T1000 (cell line): Measurements from ENCODE around the gene NR1H3.

Experiments
- DNase-seq: peaks from one replicate; lab custom pipeline; 2025; ENCODE audit warnings: mixed read lengths; lab: John Stamatoyannopoulos, UW

Gene NR1H3

GRCh38 chr11:47244448-47245350, 13.1 kb upstream of the NR1H3 start:
- DNase-seq, result no peak

- DNase-seq, result no peak
Observed at GRCh38 chr11:47245611-47246357, 12.0 kb upstream of the NR1H3 start.

- DNase-seq, result no peak
Observed at GRCh38 chr11:47247502-47247901, 10.3 kb upstream of the NR1H3 start.

- no peak for DNase-seq
Observed at GRCh38 chr11:47248304-47248663, 9.5 kb upstream of the NR1H3 start.

- peak; percentile 70 for DNase-seq
Observed at GRCh38 chr11:47248664-47249377, 9.0 kb upstream of the NR1H3 start, which contains the start of gene ACP2. ACP2 (minus strand) TSS chr11:47248814; CDS start chr11:47248789, 25 bp downstream.

- no peak for DNase-seq
Observed at GRCh38 chr11:47249378-47249715, 8.4 kb upstream of the NR1H3 start.

- DNase-seq, result no peak
Observed at GRCh38 chr11:47251751-47252150, 6.0 kb upstream of the NR1H3 start.

GRCh38 chr11:47253660-47254059, 4.1 kb upstream of the NR1H3 start:
- no peak for DNase-seq

- no peak for DNase-seq
Observed at GRCh38 chr11:47254386-47254785, 3.4 kb upstream of the NR1H3 start.

GRCh38 chr11:47256374-47256773, 1.4 kb upstream of the NR1H3 start:
- DNase-seq, result no peak

GRCh38 chr11:47257177-47257516, 649 bp upstream of the NR1H3 start:
- DNase-seq, result no peak

- DNase-seq, result no peak
Observed at GRCh38 chr11:47258317-47258902, 614 bp downstream of the NR1H3 start.

GRCh38 chr11:47259232-47259977, 1.6 kb downstream of the NR1H3 start:
- no peak for DNase-seq

GRCh38 chr11:47260366-47260765, 2.6 kb downstream of the NR1H3 start:
- DNase-seq, result no peak

GRCh38 chr11:47261291-47261800, 3.5 kb downstream of the NR1H3 start:
- DNase-seq, result no peak

- no peak for DNase-seq
Observed at GRCh38 chr11:47264119-47264518, 6.3 kb downstream of the NR1H3 start.

- no peak for DNase-seq
Observed at GRCh38 chr11:47264521-47264920, 6.7 kb downstream of the NR1H3 start.

- DNase-seq, result no peak
Observed at GRCh38 chr11:47267876-47268275, 10.1 kb downstream of the NR1H3 start.

GRCh38 chr11:47268448-47269001, 10.7 kb downstream of the NR1H3 start:
- no peak for DNase-seq

- DNase-seq, result peak; percentile 62
Observed at GRCh38 chr11:47269002-47269828, 11.4 kb downstream of the NR1H3 start.
